H1 (cell line): ENCODE data around the gene CASQ2. TPM values are rescaled to one million over a fixed set of nuclear protein-coding genes. Genes with fewer than 3 reads are reported as not detected.

ENCODE experiments used
- CTCF ChIA-PET: fragments of 300-600 bp; sonication (Branson Sonifier 250); formaldehyde crosslinking; loops from one replicate; lab custom pipeline; 2021; ENCODE audit not compliant: partially characterized antibody; lab: Charles Lee
- POLR2A ChIA-PET: fragments of 300-600 bp; sonication (Branson Sonifier 250); formaldehyde crosslinking; loops from one replicate; lab custom pipeline; 2021; ENCODE audit warnings: inconsistent platforms; ENCODE audit not compliant: partially characterized antibody; lab: Charles Lee
- DNase-seq, 2 experiments: peaks; one replicate each; pipeline versions ENCODE4 v3.0.0 to v3.0.0-alpha.2; 2010 to 2022; ENCODE audit warnings: low spot score in 2 of 2, low read depth in 1 of 2, mixed read lengths in 1 of 2
- FAIRE-seq: peaks from 2 replicates; lab custom pipeline; 2011; peaks lifted over from hg19 to GRCh38; lab: Jason Lieb, UNC
- H2AFZ ChIP-seq: 2 replicates; pipeline ENCODE4 v1.8.1; 2012; ENCODE audit warnings: low read length, inconsistent platforms
- H2AK5ac ChIP-seq: 2 replicates; pipeline ENCODE4 v1.6.1; 2013; ENCODE audit warnings: low read depth, low read length
- H2BK120ac ChIP-seq: replicated peaks from 2 replicates; pipeline ENCODE3; 2013; ENCODE audit warnings: low read depth, low read length, inconsistent platforms
- H2BK12ac ChIP-seq: 2 replicates; pipeline ENCODE4 v1.6.1; 2013; ENCODE audit warnings: low read depth, low read length
- H2BK15ac ChIP-seq: 2 replicates; pipeline ENCODE4 v1.6.1; 2013; ENCODE audit warnings: low read length
- H2BK20ac ChIP-seq: 2 replicates; pipeline ENCODE4 v1.6.1; 2013; ENCODE audit warnings: low read length
- H2BK5ac ChIP-seq: 2 replicates; pipeline ENCODE4 v1.6.1; 2013; ENCODE audit warnings: low read depth, low read length
- H3K14ac ChIP-seq: 2 replicates; pipeline ENCODE4 v1.6.1; 2013; ENCODE audit warnings: inconsistent platforms; ENCODE audit not compliant: insufficient read length
- H3K18ac ChIP-seq: 2 replicates; pipeline ENCODE4 v1.6.1; 2013; ENCODE audit warnings: low read length; ENCODE audit errors: extremely low read depth
- H3K23ac ChIP-seq: 2 replicates; pipeline ENCODE4 v1.6.1; 2013; ENCODE audit warnings: inconsistent platforms; ENCODE audit not compliant: insufficient read length
- H3K23me2 ChIP-seq: 2 replicates; pipeline ENCODE4 v1.6.1; 2013; ENCODE audit warnings: low read depth, low read length
- H3K27ac ChIP-seq: 2 replicates; pipeline ENCODE4 v1.6.1; 2011; ENCODE audit warnings: low read depth, low read length, inconsistent platforms
- H3K27me3 ChIP-seq, 4 experiments: replicated peaks in 1 of 4; 1 replicate in 1 of 4; 2 replicates in 3 of 4; pipeline versions ENCODE4 v1.6.1 to v1.8.1; 2011 to 2013; ENCODE audit warnings: low read length in 3 of 4, mild to moderate bottlenecking in 3 of 4, inconsistent platforms in 2 of 4, mixed read lengths in 2 of 4, moderate library complexity in 1 of 4; ENCODE audit not compliant: control insufficient read depth in 3 of 4, insufficient read depth in 3 of 4; ENCODE audit errors: extremely low read depth in 1 of 4
- H3K36me3 ChIP-seq, 4 experiments: 2 replicates each; pipeline versions ENCODE4 v1.6.1 to v1.8.1; 2011 to 2013; ENCODE audit warnings: mild to moderate bottlenecking in 4 of 4, low read length in 3 of 4, moderate library complexity in 2 of 4, control low read depth in 1 of 4, inconsistent platforms in 1 of 4; ENCODE audit not compliant: insufficient read depth in 4 of 4, control insufficient read depth in 2 of 4
- H3K4ac ChIP-seq: replicated peaks from 2 replicates; pipeline ENCODE3; 2013; ENCODE audit warnings: low read length, low read depth, mixed read lengths, inconsistent platforms; ENCODE audit not compliant: insufficient read length
- H3K4me1 ChIP-seq, 4 experiments: replicated peaks in 1 of 4; 1 replicate in 1 of 4; 2 replicates in 3 of 4; pipeline versions ENCODE4 v1.6.1 to v1.8.1; 2011 to 2013; ENCODE audit warnings: low read length in 3 of 4, inconsistent platforms in 2 of 4, mixed read lengths in 1 of 4; ENCODE audit not compliant: insufficient read depth in 4 of 4, control insufficient read depth in 3 of 4
- H3K4me2 ChIP-seq, 2 experiments: 2 replicates each; pipeline versions ENCODE4 v1.6.1 to v1.8.1; 2011 to 2013; ENCODE audit warnings: low read depth in 2 of 2, low read length in 2 of 2, control low read depth in 1 of 2, inconsistent platforms in 1 of 2, mild to moderate bottlenecking in 1 of 2; ENCODE audit not compliant: insufficient read depth in 1 of 2
- H3K4me3 ChIP-seq, 4 experiments: fragments of 200-600, 300-600 bp in 1 of 4; sonication (generic), shearing (Covaris generic), sonication (Bioruptor Twin) in 1 of 4; 2 replicates each; pipeline versions ENCODE4 v1.5.1 to v1.8.1; 2011 to 2016; ENCODE audit warnings: low read length in 4 of 4, low read depth in 3 of 4, control low read depth in 2 of 4, inconsistent platforms in 2 of 4, mild to moderate bottlenecking in 2 of 4, mixed read lengths in 1 of 4, moderate library complexity in 1 of 4; ENCODE audit not compliant: insufficient read depth in 2 of 4; ENCODE audit errors: extremely low read depth in 1 of 4
- H3K56ac ChIP-seq: replicated peaks from 2 replicates; pipeline ENCODE3; 2013; ENCODE audit warnings: low read depth, mild to moderate bottlenecking, mixed read lengths, low read length, inconsistent platforms; ENCODE audit not compliant: insufficient read length
- H3K79me1 ChIP-seq: 2 replicates; pipeline ENCODE4 v1.6.1; 2013; ENCODE audit warnings: low read depth, low read length, control low read depth
- H3K79me2 ChIP-seq, 2 experiments: 2 replicates each; pipeline versions ENCODE4 v1.6.1 to v1.8.1; 2012 to 2013; ENCODE audit warnings: low read length in 2 of 2, mild to moderate bottlenecking in 2 of 2, inconsistent platforms in 1 of 2; ENCODE audit not compliant: insufficient read depth in 2 of 2, control insufficient read depth in 1 of 2
- H3K9ac ChIP-seq, 4 experiments: replicated peaks in 1 of 4; 1 replicate in 1 of 4; 2 replicates in 3 of 4; pipeline versions ENCODE4 v1.6.1 to v1.8.1; 2011 to 2013; ENCODE audit warnings: low read depth in 3 of 4, low read length in 3 of 4, control low read depth in 2 of 4, mild to moderate bottlenecking in 2 of 4, moderate library complexity in 2 of 4, inconsistent platforms in 1 of 4; ENCODE audit errors: extremely low read depth in 1 of 4
- H3K9me3 ChIP-seq, 2 experiments: 2 replicates each; pipeline versions ENCODE4 v1.6.1 to v1.8.1; 2012 to 2013; ENCODE audit warnings: mild to moderate bottlenecking in 2 of 2, moderate library complexity in 2 of 2, control low read depth in 1 of 2, inconsistent platforms in 1 of 2, low read depth in 1 of 2, low read length in 1 of 2, mixed read lengths in 1 of 2; ENCODE audit not compliant: insufficient read depth in 2 of 2
- H4K20me1 ChIP-seq, 2 experiments: replicated peaks in 1 of 2; 2 replicates each; pipeline versions ENCODE3 to v1.8.1; 2011 to 2013; ENCODE audit warnings: inconsistent platforms in 2 of 2, low read length in 2 of 2, mild to moderate bottlenecking in 1 of 2; ENCODE audit not compliant: insufficient read depth in 2 of 2, control insufficient read depth in 1 of 2
- H4K5ac ChIP-seq: 2 replicates; pipeline ENCODE4 v1.6.1; 2013; ENCODE audit warnings: low read length, low read depth, mixed read lengths, inconsistent platforms; ENCODE audit not compliant: insufficient read length
- H4K8ac ChIP-seq: 2 replicates; pipeline ENCODE4 v1.8.0; 2013; ENCODE audit warnings: mild to moderate bottlenecking, moderate library complexity, low read length, inconsistent platforms; ENCODE audit not compliant: insufficient read depth; ENCODE audit errors: extremely low read depth
- H4K91ac ChIP-seq: replicated peaks from 2 replicates; pipeline ENCODE3; 2013; ENCODE audit warnings: low read length, mixed read lengths, inconsistent platforms; ENCODE audit not compliant: insufficient read length
- BCL11A ChIP-seq, 2 experiments: IDR thresholded peaks; one replicate each; pipeline ENCODE4 v1.6.1; 2011; ENCODE audit warnings: low read depth in 2 of 2, low read length in 2 of 2, mild to moderate bottlenecking in 2 of 2
- CBX5 ChIP-seq: fragments of 300-800, 300-1000 bp; sonication (generic); IDR thresholded peaks from 2 replicates; pipeline ENCODE4 v1.7.1; 2016; ENCODE audit warnings: antibody characterized with exemption, low read length, low read depth
- JUN ChIP-seq: IDR thresholded peaks from 2 replicates; pipeline ENCODE4 v1.6.1; 2011; ENCODE audit warnings: low read depth, mild to moderate bottlenecking, improper control_type of control experiment, low read length
- RAD21 ChIP-seq, 2 experiments: IDR thresholded peaks in 1 of 2; conservative IDR thresholded peaks in 1 of 2; 2 replicates each; pipeline ENCODE4 v1.6.1; 2011; ENCODE audit warnings: low read depth in 2 of 2, low read length in 2 of 2, improper control_type of control experiment in 1 of 2, inconsistent platforms in 1 of 2, mild to moderate bottlenecking in 1 of 2, moderate library complexity in 1 of 2
- RNF2 ChIP-seq: fragments of 200-900, 300-1000 bp; sonication (generic); IDR thresholded peaks from 2 replicates; pipeline ENCODE4 v1.7.1; 2016; ENCODE audit warnings: borderline replicate concordance, low read depth, mild to moderate bottlenecking, antibody characterized with exemption, low read length; ENCODE audit not compliant: poor library complexity, severe bottlenecking; ENCODE audit errors: missing control alignments
- WGBS, 2 experiments: shearing (Covaris generic) in 1 of 2; methylation state at CpG; one replicate each; pipeline versions ENCODE4 v1.1.6 to v1.1.7; 2013 to 2015; ENCODE audit warnings: low lambda C conversion rate in 2 of 2, mixed read lengths in 2 of 2, inconsistent platforms in 1 of 2, low coverage in 1 of 2, missing lambda C conversion rate in 1 of 2; ENCODE audit not compliant: insufficient replicate concordance in 2 of 2, insufficient coverage in 1 of 2, insufficient read length in 1 of 2; ENCODE audit errors: extremely low coverage in 1 of 2, missing lambda C conversion rate in 1 of 2; 5-methylcytosine and 5-hydroxymethylcytosine counted together
- polyA plus RNA-seq, 7 experiments: library from polyadenylated mRNA; depleted of rRNA in 3 of 7; stranded (reverse) in 5 of 7; unstranded in 2 of 7; fragments of >200 nt in 5 of 7; fragments of 200-250 nt in 2 of 7; gene quantifications; 1 replicate in 5 of 7; 2 replicates in 1 of 7; 4 replicates in 1 of 7; pipeline versions ENCODE4 v1.2.1 to v1.2.3, GENCODE V29; 2011 to 2013; ENCODE audit warnings: missing spikeins in 2 of 7, mixed read lengths in 2 of 7
- total RNA-seq: library from RNA; stranded (reverse); fragmentation: NEBNext Ultra II Directional; extraction: Animal tissue kit (Norgen Biotek cat#: 25700); gene quantifications from 2 replicates; pipeline ENCODE4 v1.2.1, GENCODE V29; 2021

The CASQ2 gene
- total and polyA plus RNA-seq, 2 of the 8 experiments (the other 6 are each of a cell fraction or from before 2014, with no cell fraction given): not detected

- H4K8ac ChIP-seq: no peak overlapping the region
- H2BK5ac ChIP-seq: no peak overlapping the region
- H4K91ac ChIP-seq: no peak overlapping the region
- POLR2A ChIA-PET: interaction anchor here (1.0 to 1.3 kb wide), 3 partner anchors 9 to 82 kb away, joined by 3 read pairs; no protein-coding TSS in a partner anchor
- CTCF ChIA-PET: interaction anchor here (1.4 to 1.8 kb wide), 2 partner anchors 8 to 12 kb away, joined by 3 to 5 read pairs; no protein-coding TSS in a partner anchor
- H2BK15ac ChIP-seq: no peak overlapping the region
- H3K56ac ChIP-seq: no peak overlapping the region
- H3K79me2 ChIP-seq: no peaks in the 10 kb centered on the region; a peak in 1 of 4 replicates
- H2AFZ ChIP-seq: no peak overlapping the region
- no peak overlapping the region for H2BK12ac ChIP-seq
- H4K5ac ChIP-seq: no peak overlapping the region
- no peak overlapping the region for H2AK5ac ChIP-seq
- no peak for TF ChIP-seq RNF2
- no peak for TF ChIP-seq JUN
- no peak for TF ChIP-seq BCL11A (IDR thresholded peaks at IDR 0.05; ENCODE audit: low read depth in 2 of 2, low read length in 2 of 2)
- TF ChIP-seq RAD21 (IDR thresholded peaks at IDR 0.05 in 1 of 2, conservative IDR thresholded peaks at IDR 0.05 in 1 of 2; ENCODE audit: low read depth in 2 of 2, low read length in 2 of 2): no peak
- no peak for TF ChIP-seq CBX5
- no peak overlapping the region for H2BK120ac ChIP-seq
- H3K18ac ChIP-seq: no peak overlapping the region
- 0 out of 2 replicates have a peak, but pooled peaks cover 2% of the 10 kb centered on the region for H3K79me1 ChIP-seq
- no peaks in the 10 kb centered on the region for H4K20me1 ChIP-seq
- no peak for FAIRE-seq
- no peak overlapping the region for H3K27ac ChIP-seq
- H3K4me3 ChIP-seq: no peak overlapping the region
- no peaks in the 10 kb centered on the region for H3K23me2 ChIP-seq
- no peak overlapping the region for H3K14ac ChIP-seq
- H3K9ac ChIP-seq: no peak overlapping the region
- H3K4me2 ChIP-seq: no peak overlapping the region
- H2BK20ac ChIP-seq: no peak overlapping the region
- no peaks in the 10 kb centered on the region for H3K4me1 ChIP-seq
- H3K4ac ChIP-seq: no peak overlapping the region
- DNase-seq: no peak
- no peaks in the 10 kb centered on the region for H3K9me3 ChIP-seq
- no peaks in the 10 kb centered on the region for H3K27me3 ChIP-seq
- 85% methylated on average over 14 of the region's 14 CpGs; no CpG with 5 or more reads in 1 of the 2 experiments for WGBS, 2 experiments
- H3K36me3 ChIP-seq: peaks cover 3 to 7% (median 4%) of the 10 kb centered on the region in 4 experiments; a peak in 5 of 8 replicates
- no peak overlapping the region for H3K23ac ChIP-seq
Observed at GRCh38 chr1:115670476-115671175, 97.9 kb downstream of the CASQ2 start.
